Measurements from ENCODE around the gene ITGBL1.

The ITGBL1 gene

DNA sequence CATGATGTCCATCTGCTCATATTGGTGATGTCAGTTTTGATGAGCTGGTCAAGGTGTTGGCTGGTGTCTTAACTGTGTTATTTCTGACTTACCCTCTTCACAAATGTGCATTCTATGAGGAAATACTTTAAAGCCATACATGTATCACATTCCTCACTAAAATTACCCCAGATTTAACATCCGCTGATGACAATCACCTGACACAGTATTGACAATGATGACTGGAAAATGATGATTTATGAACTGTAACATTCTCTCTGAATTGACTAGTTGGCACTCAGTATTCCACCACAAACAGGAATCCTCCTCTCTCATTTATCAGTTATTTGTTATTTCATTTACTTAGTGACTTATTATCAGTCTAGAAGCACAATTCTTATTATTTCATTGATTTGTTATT lies 117.3 kb downstream of the ITGBL1 start:
- DNase-seq = no peak

DNA sequence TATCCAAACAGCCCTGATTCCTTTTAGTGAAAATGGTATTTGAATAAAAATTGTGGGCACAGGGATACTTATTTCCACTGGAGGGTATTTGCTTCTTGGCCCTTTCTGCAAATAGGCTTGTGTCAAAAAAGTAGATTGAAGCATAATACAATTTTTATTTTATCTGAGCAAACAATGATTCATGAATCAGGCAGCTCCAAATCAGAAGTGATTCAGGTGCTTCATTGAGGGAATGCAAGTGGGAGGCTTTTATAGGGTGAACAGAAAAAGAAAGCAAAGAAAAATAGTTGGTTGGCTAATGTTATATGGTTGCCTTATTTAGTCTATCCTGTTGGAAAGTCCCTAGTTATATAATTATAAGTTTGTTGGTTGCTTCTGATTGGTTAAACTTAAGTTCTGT lies 117.9 kb downstream of the ITGBL1 start:
- DNase-seq = no peak

DNA sequence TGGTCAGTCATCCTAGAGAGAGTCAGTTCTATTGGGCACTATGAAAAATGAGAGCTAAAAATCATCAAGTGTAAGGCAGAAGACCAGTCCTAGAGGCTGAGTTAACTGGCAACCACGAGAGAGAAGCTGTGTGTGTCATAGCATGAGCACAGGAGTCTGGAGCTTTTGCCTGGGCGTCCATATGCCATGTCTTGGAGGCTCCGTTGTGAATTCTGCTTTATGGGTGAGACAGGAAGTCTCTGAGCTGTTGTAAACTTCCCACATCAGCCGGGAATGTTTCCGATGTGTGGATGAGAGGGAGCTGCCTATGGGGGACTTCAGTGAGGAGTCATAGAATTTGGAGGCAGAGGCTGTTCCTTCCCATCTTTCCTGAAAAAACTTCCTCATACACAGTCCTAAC lies 120.0 kb downstream of the ITGBL1 start:
- DNase-seq = no peak

DNA sequence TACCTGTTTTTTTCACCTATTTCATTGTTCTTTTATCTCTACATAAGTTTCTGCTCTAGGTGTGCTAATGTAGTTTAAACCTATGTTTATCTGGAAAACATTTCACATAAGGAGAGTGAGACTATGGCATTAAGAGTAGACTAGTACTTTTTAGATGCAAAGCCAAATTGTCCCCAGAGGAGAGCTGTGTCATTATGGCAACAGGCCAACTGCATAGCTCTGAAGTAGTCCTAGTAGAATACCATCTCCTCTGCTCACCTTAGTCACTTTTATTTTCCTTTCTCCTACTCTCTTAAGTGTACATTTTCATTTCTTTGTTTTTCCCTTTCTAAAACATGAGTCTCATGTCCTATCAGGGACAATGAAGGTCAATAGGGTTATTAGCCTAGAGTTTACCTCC lies 123.1 kb downstream of the ITGBL1 start:
- DNase-seq = peak; percentile 48

DNA sequence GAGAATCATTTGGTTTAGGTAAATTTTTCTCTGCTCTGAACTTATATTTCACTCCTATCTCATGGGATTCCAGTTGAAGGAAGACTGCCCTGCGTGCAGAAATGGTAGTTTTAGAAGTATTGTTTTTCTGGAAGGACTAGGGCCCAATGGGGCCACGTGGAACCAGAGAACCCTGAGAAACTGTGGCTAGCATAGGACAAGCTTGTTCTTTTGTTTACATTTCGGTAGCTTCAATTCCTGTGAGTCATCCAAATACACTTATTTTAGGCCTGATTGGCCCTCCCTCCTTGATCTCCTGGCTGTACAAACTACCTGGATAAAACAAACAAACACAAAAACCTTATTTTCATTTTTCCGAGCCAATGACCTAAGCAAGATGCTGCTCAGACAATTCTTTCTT lies 124.0 kb downstream of the ITGBL1 start:
- DNase-seq = no peak

DNA sequence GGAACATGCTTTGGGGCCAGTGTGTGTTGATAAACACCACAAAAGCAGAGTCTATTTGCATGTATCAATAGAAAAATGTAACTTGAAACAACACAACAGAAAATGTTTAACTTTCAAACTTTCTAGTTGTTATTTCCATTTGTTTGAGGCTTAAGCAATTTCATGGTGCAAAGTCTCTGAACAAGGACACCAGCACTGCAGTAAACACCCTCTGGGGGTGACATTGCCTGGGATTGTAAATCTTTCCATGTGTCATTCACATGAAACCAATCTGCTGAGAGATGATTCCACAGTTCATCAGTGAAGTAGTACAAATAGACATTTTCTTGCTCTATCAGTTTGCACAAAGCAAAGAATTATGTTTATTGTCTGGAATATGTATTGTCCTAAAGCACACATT lies 124.5 kb downstream of the ITGBL1 start:
- no peak for DNase-seq

DNA sequence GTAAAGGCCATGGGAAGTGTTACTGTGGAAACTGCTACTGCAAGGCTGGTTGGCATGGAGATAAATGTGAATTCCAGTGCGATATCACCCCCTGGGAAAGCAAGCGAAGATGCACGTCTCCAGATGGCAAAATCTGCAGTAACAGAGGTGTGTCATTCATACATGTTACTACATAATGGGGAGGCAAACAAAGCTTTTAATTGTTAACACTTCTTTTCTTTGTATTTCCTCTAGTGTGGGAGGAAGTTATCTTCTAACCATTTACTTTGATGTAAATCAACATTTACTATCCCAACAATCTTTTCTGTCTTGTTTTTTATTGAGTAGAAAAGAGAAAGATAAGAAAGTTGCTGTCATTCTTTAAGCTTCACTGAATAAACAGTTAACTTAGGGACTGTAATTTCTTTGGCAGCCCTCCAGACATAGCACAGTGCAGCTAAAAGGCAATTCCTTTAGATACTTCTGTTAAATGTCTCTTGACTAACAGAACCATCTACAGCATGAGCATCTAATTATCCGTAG lies 126.9 kb downstream of the ITGBL1 start:
- peak; percentile 40 for DNase-seq

DNA sequence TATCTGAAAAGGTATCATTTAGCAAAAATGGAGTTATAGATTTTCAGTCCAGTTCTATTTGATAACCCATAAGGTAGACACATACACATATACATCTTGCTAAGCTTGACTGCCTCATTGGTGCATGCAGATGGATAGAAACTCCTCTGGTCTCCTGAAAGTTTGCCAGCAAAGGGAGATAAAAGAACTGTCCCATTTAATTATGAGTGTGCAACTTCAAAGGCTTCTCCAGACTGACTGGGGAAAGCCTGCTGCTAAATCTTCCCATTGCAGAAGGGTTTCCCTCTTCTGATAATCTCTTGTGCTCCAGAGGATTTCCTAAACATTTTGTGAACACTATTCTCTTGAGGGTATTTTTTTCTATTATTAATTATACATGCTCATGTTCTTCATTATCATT lies 131.9 kb downstream of the ITGBL1 start:
- DNase-seq = no peak

DNA sequence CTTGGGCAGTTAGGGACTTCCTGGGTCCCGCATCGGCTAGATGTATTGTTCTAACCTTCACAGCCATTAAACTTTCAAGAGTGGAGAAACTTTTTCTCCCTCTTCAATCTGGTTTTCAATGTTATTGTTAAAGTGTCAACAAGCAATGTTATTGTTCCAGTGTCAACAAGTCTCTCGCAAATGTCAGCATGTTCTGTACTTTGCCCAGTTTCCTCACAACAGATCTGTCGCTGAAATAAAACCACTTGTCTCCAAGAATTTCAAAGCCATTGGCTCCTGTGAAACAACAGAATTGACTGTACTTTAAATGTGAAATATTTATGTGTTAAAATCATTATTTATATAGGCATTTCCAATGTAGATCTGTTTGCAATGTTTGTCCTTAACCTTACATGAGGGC lies 138.0 kb downstream of the ITGBL1 start:
- DNase-seq = no peak

DNA sequence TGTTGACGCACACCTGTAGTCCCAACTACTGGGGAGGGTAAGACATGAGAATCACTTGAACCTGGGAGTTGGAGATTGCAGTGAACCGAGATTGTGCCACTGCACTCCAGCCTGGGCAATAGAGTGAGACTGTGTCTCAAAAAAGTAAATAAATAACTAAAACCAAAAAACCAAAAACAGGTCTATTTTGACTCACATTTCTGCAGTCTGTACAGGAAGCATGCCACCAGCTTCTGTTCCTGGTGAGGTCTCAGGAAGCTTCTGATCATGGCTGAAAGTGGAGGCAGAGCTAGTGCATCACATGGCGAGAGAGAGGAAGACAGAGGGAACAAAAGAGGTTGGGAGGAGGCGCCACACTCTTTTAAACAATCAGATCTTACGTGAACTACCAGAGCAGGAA lies 142.5 kb downstream of the ITGBL1 start:
- DNase-seq = no peak

DNA sequence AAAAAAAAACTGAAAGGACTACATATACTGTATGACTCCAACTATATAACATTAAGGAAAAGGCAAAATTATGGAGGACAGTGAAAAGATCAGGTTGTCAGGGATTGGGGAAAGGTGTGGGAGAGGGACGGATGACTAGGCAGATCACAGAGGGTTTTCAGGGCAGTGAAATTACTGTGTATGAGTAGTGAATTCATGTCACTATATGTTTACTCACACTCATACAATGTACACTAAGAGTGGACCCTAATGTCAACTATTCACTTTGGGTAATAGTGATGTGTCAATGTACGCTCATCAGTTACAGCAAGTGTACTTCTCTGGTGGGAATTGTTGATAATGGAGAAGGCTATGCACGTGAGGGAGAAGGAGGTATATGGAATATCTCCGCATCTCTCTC lies 144.3 kb downstream of the ITGBL1 start:
- no peak for DNase-seq

DNA sequence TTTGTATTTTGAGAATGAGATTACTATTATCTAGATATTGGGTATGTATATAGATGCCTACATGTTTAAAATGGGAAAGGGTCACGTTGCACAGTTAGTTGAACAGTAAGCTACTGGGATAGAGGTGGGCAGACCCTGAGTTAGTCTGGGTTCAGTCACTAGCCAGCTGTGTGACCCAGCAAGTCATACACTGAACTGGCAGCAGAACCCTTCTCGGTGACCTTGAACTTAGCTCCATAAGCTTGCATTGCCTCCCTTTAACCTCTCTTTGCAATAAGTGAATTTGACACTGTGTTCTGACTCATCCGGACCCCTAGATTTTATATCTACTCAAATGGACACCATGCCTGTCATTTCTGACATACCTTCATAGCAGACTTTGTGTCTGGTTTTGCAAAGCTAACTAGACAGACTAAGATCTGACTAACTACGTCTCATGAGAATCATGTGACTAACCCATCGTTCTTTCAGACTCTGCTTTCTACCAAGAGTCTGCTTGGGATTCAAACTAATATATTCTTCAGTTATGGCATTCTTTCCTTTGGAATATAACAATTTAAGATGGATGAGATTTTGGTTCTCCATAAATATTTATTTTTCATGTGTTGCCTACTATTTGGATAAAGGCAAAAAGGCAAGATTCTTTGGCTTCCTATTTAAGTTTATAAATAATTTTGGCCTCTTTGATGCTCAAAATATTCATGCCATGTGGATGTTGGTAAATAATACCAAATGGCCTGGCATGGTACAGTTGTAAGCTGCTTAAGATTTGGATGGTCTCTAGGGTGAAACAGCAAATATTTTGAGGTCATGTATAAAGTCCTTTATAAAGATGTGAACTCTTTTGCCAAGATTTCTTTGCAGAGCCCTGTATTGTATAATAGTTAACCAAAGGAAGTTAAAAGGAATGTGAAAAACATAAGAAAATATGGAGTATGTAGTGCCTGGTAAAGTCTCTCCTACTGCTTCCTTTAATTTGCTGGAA lies 159.3 kb downstream of the ITGBL1 start:
- no peak for DNase-seq

DNA sequence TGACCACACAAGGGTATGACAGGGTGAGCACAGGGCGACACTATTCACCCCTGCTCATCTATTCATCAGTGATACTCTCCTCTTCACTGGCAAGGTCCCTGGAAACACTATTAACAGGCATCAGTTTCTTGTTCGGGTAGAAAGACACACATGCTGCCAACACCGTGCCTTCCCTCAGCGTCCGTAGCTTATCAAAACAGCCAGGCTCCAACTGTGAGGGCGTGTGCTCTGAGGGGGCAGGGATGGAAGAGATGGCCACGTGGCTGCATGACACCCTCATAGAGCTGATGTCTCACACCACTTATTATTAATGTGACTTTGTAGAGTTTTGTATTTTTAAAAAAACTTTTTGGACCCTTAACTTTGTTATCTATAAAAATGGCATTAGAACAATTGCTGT lies 160.3 kb downstream of the ITGBL1 start:
- no peak for DNase-seq

DNA sequence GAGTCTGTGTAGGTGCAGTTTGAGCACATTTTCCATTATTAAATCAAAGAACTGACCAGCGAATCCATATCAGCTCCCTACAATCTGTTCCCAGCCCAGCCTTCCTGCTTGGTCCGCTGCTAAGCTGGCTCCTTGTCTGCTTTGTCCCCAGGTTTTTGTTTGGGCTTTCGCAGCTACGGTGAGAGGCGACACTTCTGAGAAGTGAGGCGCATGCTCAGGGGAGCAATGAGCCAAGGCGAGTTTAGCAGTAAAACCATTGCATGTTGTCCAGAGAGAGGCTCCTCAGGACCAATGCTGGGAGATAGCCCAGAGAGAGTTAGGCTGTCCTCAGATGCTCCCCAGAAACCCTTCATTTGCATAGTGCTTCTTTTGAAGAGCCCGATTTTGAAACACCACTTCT lies 162.0 kb downstream of the ITGBL1 start:
- DNase-seq = peak; percentile 56

DNA sequence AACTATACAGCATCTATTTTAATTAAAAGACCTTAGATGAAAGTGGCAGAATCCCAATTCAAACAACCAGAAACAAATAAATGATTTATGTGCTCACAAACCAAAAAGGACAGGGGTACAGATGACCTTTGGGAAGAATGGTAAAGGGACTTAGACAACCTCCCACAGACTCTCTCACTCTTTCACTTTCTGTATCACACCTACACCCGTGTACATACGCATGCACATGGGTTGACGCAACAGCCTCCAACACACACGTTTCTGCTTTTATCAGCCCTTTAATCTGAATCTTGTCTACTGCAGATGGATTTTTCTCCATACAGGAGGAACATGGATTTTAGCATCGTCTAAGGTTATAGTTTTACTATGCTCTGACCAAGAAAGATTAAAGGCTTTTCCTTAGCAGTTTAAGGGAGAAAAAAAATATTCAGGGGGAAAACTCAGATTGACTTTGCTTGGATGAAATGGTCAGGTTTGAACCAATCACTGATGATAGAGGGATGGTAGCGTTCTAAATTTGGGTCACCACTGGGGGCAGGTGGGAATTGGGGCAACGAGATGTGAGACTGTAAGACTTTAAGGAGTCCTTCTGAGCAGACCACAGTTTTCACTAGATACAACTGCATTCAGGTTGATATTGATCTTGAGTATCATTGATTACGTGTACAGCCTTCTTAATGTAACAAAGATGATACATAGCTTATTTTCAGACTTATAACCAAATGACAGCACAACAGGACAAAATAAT lies 166.1 kb downstream of the ITGBL1 start:
- DNase-seq = no peak

DNA sequence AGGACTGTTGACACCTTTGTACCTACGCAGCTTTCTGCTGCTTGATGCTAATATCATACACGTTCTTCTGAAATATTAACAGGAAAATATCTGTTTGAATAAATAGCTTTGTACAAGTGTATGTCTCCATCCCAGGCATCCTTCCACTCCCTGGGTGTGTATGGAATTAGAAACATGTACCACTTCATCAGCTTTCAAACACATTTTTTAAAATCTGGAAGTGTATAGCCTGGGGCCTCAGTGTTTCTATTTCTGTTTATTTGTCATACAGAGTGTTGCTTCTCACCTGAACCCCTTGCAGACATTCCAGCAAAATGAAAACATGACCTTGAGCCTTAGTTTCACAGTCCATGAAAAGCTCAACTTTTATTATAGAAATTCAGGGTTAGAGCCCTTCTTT lies 168.6 kb downstream of the ITGBL1 start:
- DNase-seq = no peak

DNA sequence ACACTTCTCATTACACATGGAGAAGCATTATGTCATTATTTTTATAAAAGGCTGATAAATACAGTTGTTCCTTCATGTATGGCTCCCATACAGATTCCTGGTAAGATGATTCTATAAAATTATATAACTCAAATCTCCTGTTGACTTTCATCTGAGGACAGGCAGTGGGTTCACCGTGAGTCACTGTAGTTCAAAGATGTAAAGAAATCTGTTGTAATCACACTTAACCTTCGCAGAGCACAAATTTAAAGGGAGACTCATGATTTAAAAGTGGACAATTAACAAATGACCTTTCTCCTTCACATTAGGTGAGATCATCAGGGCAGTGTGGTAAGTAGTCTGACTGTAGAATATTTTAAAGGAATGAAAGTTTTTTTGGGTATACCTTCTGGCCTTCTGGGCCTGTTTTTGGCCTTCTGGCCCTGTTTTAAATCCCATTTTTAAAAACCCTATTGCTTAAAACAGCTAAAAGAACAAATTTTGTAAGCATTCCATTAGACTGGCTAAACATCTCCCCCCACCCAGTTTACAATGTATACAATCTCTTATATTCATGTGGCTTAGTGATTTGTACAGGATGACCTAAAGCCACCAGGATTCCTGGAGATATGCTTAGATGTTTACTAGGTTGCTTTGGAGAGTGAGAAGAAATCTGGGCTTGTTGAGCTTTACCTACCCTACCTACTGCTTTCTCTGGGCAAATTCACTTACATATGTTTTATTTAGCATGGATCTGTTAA lies 171.2 kb downstream of the ITGBL1 start:
- DNase-seq = no peak

DNA sequence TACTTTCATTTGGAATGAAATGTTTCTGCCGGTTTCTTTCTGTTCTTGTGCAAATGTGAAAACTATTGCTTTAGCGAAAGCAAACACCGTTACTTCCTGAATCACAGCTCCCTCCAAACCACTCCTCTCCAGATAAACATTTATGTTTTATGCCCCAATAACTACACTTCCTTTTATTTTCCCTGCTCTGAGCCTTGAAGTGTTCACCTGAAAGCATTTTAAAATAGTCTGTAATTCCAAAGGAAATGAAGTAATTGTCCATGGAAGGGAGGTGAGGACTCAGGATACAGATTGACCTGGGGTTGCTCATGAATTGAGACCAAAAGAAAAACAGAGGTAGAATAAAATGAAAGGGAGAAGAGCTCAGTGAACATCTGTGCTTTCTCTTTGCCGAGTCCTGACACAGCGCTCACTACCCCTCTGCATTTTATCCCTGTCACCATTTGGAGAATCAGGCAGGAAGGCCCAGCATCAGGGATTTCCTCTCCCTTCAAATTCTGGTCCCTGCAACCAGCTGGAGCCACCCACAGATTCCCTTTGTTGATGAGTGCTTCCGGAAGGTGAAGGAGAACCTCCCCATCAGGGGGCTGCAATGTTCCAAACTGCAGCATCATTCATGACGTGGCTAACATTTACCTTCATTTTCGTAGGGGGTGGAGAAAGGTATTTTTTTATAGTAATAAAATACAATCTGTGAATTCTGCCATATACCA lies 171.9 kb downstream of the ITGBL1 start:
- DNase-seq = no peak

DNA sequence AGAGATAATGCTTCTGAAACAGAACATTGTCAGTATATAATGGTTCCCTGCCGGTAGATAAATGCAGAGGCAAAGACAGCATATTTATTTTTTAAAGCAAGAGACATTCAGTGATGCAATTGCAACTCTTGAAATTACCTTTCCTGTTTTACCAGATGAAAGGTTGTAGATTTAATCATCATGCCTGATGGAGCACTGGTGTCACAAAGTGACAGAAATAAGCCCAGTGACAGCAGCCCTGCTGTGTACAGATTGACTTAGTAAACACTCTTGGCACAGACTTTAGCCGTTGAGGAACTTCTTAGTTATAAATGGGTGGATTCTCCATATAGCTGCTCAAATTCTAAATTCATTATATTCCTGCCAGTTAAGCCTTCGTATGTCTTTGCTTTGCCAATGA lies 172.5 kb downstream of the ITGBL1 start:
- no peak for DNase-seq

DNA sequence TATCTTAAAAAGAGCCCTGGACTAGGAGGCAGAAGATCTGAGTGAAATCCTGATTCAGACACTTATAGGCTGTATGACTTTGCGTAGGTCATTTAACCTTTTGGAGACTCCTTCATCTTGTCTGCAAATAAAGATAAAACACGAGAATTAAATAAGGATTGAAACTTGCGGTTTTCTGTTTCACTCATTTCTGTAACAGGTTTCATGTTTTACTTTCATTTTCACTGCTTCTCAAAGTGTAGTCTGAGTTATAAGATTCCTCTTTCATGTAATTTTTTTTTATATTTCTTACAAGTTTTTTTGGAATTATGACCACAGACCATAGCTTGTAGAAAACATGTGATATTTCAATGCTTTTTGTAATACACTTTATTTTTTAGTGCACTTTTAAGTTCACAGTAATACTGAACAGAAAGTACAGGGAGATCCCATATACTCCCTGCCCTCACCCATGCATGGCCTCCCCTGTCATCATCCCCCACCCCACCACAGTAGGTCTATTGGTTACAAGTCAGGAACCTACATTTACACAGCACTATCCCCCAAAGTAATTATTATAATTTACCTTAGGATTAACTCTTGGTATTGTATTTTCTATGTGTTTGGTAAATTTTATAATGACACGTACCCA lies 174.6 kb downstream of the ITGBL1 start:
- no peak for DNase-seq

DNA sequence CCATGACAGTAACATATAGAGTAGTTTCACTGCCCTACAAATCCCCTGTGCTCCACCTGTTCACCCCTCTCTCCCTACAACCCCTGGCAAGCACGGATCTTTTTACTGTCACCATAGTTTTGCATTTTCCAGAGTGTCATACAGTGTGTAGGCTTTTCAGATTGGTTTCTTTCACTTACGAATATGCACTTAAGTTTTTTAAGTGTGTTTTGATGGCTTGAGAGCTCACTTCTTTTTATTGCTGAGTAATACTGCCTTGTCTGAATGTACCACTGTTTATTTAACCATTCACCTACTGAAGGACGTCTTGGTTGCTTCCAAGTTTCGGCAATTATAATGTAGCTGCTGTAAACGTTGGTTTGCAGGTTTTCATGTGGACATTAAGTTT lies 175.1 kb downstream of the ITGBL1 start:
- peak; percentile 84 for DNase-seq

DNA sequence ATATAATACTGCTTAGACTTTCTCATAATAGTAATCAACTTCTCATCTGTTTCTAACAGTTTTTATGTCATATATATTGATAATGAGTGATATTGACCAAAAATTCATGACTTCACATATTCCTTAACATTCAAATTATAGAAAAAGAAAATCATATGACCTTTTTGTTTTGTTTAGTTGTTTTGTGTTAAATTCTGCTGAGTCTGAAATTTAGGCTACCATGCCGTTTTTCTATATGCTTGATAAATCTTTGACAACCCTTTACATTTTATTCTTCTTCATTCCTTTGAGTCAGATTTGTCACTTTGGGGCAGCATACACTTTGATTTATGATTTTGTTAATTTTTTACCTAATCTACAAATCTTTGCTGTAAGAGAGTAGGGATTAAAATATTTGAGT lies 176.4 kb downstream of the ITGBL1 start:
- no peak for DNase-seq
